Transverse colon (tissue), 4 donors: ENCODE data around the gene GABRB1. TPM values are rescaled to one million over a fixed set of nuclear protein-coding genes. Genes with fewer than 3 reads are reported as not detected.

Source experiments
- DNase-seq: peaks from one replicate; pipeline ENCODE4 v3.0.0-alpha.2; 2019
- H3K27ac ChIP-seq, 4 donors: fragments of 200-600 bp; sonication (generic); 2 replicates each; pipeline ENCODE4 v1.5.1; 2016 to 2018; ENCODE audit warnings: inconsistent platforms in 4 of 4
- H3K27me3 ChIP-seq: fragments of 200-600 bp; sonication (generic); 2 replicates; pipeline ENCODE4 v1.5.1; 2017; ENCODE audit warnings: inconsistent platforms
- H3K36me3 ChIP-seq, 4 donors: fragments of 200-600 bp; sonication (generic); 2 replicates each; pipeline ENCODE4 v1.5.1; 2017 to 2019; ENCODE audit warnings: inconsistent platforms in 4 of 4
- H3K4me1 ChIP-seq, 4 donors: fragments of 200-600 bp; sonication (generic); 2 replicates each; pipeline ENCODE4 v1.5.1; 2017 to 2020; ENCODE audit warnings: inconsistent platforms in 4 of 4
- H3K4me3 ChIP-seq, 4 donors: fragments of 200-600 bp; sonication (generic); 1 replicate in 1 of 4; 2 replicates in 3 of 4; pipeline versions ENCODE4 v1.5.1 to v1.6.1; 2017 to 2019; ENCODE audit warnings: inconsistent platforms in 4 of 4
- H3K9me3 ChIP-seq, 2 donors: fragments of 200-600 bp; sonication (generic); 2 replicates each; pipeline ENCODE4 v1.5.1; 2017 to 2019; ENCODE audit warnings: inconsistent platforms in 2 of 2
- CTCF ChIP-seq, 5 experiments: fragments of 200-600 bp in 3 of 5; fragments of 450-650 bp in 2 of 5; sonication (generic) in 3 of 5; IDR thresholded peaks; 1 replicate in 2 of 5; 2 replicates in 3 of 5; pipeline ENCODE4 v1.5.1; 2016 to 2017; ENCODE audit warnings: antibody characterized with exemption in 5 of 5, inconsistent platforms in 3 of 5, mild to moderate bottlenecking in 2 of 5, moderate library complexity in 1 of 5
- EP300 ChIP-seq: sonication (generic); formaldehyde crosslinking; IDR thresholded peaks from one replicate; pipeline ENCODE4 v1.6.1; 2017; ENCODE audit warnings: antibody characterized with exemption, low read depth
- POLR2A ChIP-seq: fragments of 450-650 bp; IDR thresholded peaks from one replicate; pipeline ENCODE4 v1.6.1; 2016; ENCODE audit warnings: antibody characterized with exemption, mild to moderate bottlenecking, moderate library complexity
- POLR2AphosphoS5 ChIP-seq, 3 donors: sonication (generic); formaldehyde crosslinking; IDR thresholded peaks; one replicate each; pipeline ENCODE4 v1.6.1; 2016; ENCODE audit warnings: antibody characterized with exemption in 3 of 3
- WGBS, 2 donors: methylation state at CpG; one replicate each; pipeline ENCODE4 v1.1.5; 2018; ENCODE audit warnings: low coverage in 1 of 2; 5-methylcytosine and 5-hydroxymethylcytosine counted together
- in situ Hi-C, 4 donors: fragments of 200-750 bp; cut with MboI; loops; one replicate each; pipeline versions ENCODE4 v1.15.0 to v1.15.1; 2017; ENCODE audit warnings: low sequenced_read_pairs in 3 of 4, low pct_ligation_motif_present in 1 of 4, low pct_unique_long_range_greater_than_20kb in 1 of 4
- intact Hi-C: fragments of 100-400 bp; cut with DNase I; formaldehyde crosslinking; loops from one replicate; pipeline ENCODE4 v1.15.1; 2023; ENCODE audit warnings: low total_unique reads
- total RNA-seq, 4 donors: library from RNA; depleted of rRNA; stranded (reverse); fragments of >200 nt; gene quantifications; one replicate each; pipeline ENCODE4 v1.1.0, GENCODE V29; 2016

GABRB1 gene
- total RNA-seq, 4 donors from 2014 or later, result 0.14 to 19.7 (median 0.48) TPM; not detected in 1

GRCh38 chr4:47239649-47240048, 208.3 kb downstream of the GABRB1 start:
- Histone ChIP-seq H3K27ac (no peak overlapping the region), H3K9me3 (no peaks in the 10 kb centered on the region), H3K4me3 (no peak overlapping the region), H3K4me1 (no peaks in the 10 kb centered on the region), H3K36me3 (no peaks in the 10 kb centered on the region), H3K27me3 (no peaks in the 10 kb centered on the region)
- TF ChIP-seq CTCF (IDR thresholded peaks at IDR 0.05) (no peak), POLR2AphosphoS5 (IDR thresholded peaks at IDR 0.05) (no peak), POLR2A (no peak), EP300 (no peak)
- 58 to 71% methylated on average over 3 to 4 of the region's 4 CpGs for WGBS, 2 donors
- intact Hi-C loops (no loop called here), in situ Hi-C loops (no loop called here)
- DNase-seq, result no peak

- H3K36me3 ChIP-seq, result no peaks in the 10 kb centered on the region
- in situ Hi-C loops, result no loop called here
- H3K4me3 ChIP-seq, result no peak overlapping the region
- no peak overlapping the region for H3K27ac ChIP-seq
- intact Hi-C loops, result no loop called here
- TF ChIP-seq EP300, result no peak
- no peak for DNase-seq
- no peaks in the 10 kb centered on the region for H3K27me3 ChIP-seq
- no peaks in the 10 kb centered on the region for H3K9me3 ChIP-seq
- WGBS, 2 donors, result 73 to 90% methylated on average over 2 to 6 of the region's 9 CpGs
- no peaks in the 10 kb centered on the region for H3K4me1 ChIP-seq
Measured at GRCh38 chr4:47251348-47252135, 220.2 kb downstream of the GABRB1 start.

- intact Hi-C loops (no loop called here), in situ Hi-C loops (no loop called here)
- no peak overlapping the region for H3K27ac ChIP-seq
- H3K4me1 ChIP-seq, result no peaks in the 10 kb centered on the region
- no peaks in the 10 kb centered on the region for H3K36me3 ChIP-seq
- no peaks in the 10 kb centered on the region for H3K27me3 ChIP-seq
- DNase-seq, result no peak
- H3K9me3 ChIP-seq, result no peaks in the 10 kb centered on the region
- TF ChIP-seq EP300, result no peak
- no peak for TF ChIP-seq CTCF (IDR thresholded peaks at IDR 0.05)
- TF ChIP-seq POLR2AphosphoS5 (IDR thresholded peaks at IDR 0.05), result no peak
- no peak for TF ChIP-seq POLR2A
- H3K4me3 ChIP-seq, result no peak overlapping the region
- WGBS, 2 donors, result 86 to 90% methylated on average over 3 of the region's 3 CpGs
Measured at GRCh38 chr4:47263721-47264120, 232.4 kb downstream of the GABRB1 start.

- Histone ChIP-seq H3K27ac (no peak overlapping the region), H3K4me3 (no peak overlapping the region), H3K27me3 (no peaks in the 10 kb centered on the region), H3K4me1 (no peaks in the 10 kb centered on the region), H3K9me3 (no peaks in the 10 kb centered on the region), H3K36me3 (no peaks in the 10 kb centered on the region)
- in situ Hi-C loops, result no loop called here
- no peak for TF ChIP-seq POLR2A
- no peak for TF ChIP-seq CTCF (IDR thresholded peaks at IDR 0.05)
- TF ChIP-seq POLR2AphosphoS5 (IDR thresholded peaks at IDR 0.05), result no peak
- no peak for TF ChIP-seq EP300
- intact Hi-C loops, result no loop called here
- 20 to 27% methylated on average over 2 of the region's 2 CpGs for WGBS, 2 donors
- no peak for DNase-seq
Measured at GRCh38 chr4:47270201-47270888, 239.0 kb downstream of the GABRB1 start.
